ENCODE results near the gene THOC6.

Gene THOC6

GRCh38 chr16:3023669-3024478 lies at the start of gene THOC6, which contains the start of gene HCFC1R1:
THOC6 (plus strand) TSS chr16:3024035; CDS start chr16:3024327, 292 bp downstream.
HCFC1R1 (minus strand) TSS chr16:3023942; CDS start chr16:3023941, 1 bp downstream.
- peak; percentile 80 to 85 for DNase-seq

DNA sequence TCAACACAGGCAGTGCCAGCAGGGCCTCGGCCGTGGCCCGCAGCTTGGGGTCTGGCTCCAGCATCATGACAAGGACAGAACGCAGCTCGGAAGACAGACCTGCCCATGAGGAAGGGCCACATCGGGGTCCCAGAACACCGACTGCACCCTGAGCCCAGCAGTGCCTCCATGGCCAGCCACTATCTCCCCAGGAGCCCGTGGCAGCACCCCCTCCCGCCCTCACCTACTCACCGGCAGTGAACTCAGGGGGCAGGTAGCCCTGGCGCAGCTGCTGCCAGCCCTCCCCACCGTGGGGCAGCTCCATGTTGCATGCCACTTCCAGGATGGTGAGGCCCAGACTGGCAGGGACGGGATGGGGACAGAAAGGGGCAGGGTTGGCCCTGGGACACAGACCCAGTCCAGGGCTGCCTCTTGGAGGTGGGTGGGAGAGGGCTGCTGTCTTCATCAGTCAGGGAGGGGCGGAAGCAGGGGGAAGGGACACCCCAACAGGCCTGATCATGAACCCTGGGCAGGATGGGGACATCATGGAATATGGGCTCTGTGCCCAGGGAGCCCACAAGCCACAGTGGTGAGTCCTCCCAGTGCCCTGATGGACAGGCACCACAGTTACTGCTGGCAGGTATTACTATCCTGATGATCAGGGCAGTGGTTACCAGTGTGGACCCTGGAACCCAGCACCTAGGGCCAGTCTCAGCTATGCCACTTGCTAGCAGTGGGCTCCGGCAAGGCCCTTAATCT lies 49.3 kb upstream of the THOC6 start:
- no peak for DNase-seq

- DNase-seq, result no peak
Observed at GRCh38 chr16:2975161-2975795, 48.6 kb upstream of the THOC6 start.

DNA sequence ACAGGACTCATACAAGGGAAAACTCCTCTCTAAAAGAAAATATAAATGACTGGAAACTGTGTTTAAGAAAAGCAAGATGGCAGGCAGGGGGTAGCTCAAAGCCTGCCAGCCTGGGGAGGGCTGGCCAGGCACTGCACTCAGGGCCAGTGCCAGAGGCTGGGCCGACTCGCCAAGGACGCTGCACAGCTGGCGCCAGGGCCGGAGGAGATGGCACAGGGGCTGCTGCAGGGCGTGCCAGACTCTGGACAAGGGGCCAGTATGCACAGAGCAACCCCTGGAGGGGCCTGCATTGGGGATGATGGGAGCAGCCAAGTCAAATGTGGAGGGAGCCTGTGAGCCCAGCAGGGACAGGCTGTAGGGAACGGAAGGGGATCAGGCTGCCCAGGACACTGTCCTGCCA lies 47.6 kb upstream of the THOC6 start:
- no peak for DNase-seq

DNA sequence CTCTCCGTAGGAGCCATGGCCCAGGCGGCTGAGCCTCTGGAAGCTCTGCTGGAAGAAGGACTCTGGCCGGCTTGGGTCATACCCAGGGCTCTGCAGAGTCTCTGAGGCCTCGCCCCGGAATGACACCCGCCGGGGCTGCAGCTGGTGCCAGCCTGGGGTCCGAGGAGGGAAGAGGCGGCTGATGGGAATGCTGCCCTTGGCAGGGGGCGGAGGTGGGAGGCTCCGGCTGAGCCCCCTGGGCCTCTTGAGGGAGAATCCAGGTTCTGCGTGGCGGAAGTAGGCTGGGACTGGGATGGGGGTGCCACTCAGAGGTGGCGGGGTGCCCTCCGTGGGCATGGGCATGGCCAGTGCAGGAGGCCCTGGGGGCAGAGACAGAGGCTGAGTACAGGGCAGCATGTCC lies 47.2 kb upstream of the THOC6 start:
- no peak for DNase-seq

- no peak for DNase-seq
Observed at GRCh38 chr16:2977440-2977839, 46.4 kb upstream of the THOC6 start.

GRCh38 chr16:2979669-2980226 lies 44.1 kb upstream of the THOC6 start:
- DNase-seq, result no peak

DNA sequence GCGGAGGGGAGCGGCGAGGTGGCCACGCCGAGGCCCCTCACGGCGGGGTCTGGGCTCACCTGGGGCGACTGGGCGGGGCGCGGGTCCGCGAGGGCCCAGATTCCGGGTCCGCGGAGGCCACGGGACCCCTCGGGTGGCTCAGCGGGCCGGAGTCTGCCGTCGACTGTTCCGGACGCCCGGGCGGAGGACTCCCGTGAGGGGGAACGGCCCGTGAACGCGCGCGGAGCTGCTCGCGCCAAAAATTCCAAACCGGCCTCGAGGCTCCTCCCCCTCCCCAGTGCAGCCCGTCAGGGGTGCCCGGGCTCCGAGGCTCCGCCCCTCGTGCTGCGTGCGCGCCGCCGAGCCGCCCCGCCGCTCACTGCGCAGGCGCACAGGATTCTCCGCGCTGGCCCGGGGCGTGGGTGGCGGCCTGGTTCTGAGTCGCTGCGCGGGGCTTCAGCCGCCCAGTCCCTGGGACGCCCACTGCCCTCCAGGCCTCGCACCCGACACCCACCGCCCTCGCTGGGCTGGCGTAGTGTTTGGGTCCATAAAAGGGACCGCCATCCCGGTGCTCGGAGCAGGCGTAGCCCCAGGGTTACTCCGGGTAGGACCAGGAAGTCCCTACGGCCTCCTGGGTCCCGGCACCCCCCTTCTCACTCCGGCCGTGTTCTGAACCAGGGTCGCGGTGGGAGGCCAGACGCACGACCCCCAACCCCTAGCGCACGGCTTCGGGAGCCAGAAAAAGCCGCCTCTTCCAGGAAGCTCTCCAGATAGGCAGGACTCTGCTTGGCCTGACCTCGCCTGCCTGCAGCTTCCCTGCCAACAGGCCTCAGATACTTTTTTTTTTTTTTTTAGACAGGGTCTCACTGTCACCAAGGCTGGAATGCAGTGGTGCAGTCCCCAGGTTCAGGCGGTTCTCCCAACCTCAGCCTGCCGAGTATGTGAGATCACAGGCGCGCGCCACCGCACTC lies 43.3 kb upstream of the THOC6 start, which contains the start of gene PKMYT1:
Gene PKMYT1 (minus strand): TSS at position 220 of the 950 bp plus-strand sequence. CDS start 789 bp downstream, outside the sequence.
- peak in 1 of 2 experiments; percentile 70 for DNase-seq

DNA sequence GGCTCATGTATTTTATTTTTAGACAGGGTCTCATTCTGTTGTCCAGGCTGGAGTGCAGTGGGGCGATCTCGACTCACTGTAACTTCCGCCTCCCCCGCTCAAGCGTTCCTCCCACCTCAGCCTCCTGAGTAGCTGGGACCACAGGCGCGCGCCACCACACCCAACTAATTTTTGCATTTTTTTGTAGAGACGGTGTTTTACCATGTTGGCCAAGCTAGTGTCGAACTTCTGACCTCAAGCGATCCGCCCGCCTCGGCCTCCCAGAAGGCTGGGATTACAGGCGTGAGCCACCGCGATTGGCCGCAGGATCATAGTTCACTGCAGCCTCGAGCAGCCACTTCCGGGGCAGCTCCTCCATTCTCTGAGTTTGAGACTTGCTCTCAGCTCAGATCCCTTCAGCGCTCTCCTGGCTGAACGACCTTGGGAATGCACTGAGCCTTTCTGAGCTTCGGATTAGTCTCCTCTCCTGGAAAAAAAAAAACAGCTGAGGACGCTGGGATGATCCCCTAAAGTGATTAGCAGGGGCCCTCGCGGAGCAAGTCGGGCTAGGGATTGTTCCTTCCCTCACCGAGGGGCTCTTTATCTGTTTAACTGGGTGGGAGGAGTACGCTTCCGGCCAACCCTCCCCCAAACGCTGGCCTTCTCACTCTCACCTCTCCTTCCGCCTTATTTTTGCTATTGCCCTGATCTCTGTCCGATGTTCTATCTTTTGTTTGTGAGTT lies 42.5 kb upstream of the THOC6 start:
- DNase-seq, result no peak

GRCh38 chr16:2981899-2982250 lies 42.0 kb upstream of the THOC6 start:
- no peak for DNase-seq

DNA sequence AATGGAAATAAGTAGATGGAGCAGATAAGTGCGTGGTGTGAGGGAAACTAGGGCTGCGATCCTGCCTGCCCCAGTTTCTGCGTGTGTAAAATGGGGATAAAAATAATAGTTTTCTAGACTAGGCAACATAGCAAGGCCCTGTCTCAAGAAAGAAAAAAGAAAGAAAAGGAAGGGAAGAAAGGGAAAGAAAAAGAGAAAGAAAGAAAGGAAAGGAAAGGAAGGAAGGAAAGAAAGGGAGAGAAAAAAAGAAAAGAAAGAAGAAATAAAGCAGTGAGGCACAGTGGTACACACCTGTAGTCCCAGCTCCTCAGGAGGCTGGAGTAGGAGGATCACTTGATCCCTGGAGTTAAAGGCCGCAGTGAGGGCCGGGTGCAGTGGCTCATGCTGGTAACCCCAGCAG lies 41.4 kb upstream of the THOC6 start:
- no peak for DNase-seq

GRCh38 chr16:2983706-2984136 lies 40.1 kb upstream of the THOC6 start:
- peak in 1 of 2 experiments; percentile 22 for DNase-seq

- no peak for DNase-seq
Observed at GRCh38 chr16:2985462-2985861, 38.4 kb upstream of the THOC6 start.

DNA sequence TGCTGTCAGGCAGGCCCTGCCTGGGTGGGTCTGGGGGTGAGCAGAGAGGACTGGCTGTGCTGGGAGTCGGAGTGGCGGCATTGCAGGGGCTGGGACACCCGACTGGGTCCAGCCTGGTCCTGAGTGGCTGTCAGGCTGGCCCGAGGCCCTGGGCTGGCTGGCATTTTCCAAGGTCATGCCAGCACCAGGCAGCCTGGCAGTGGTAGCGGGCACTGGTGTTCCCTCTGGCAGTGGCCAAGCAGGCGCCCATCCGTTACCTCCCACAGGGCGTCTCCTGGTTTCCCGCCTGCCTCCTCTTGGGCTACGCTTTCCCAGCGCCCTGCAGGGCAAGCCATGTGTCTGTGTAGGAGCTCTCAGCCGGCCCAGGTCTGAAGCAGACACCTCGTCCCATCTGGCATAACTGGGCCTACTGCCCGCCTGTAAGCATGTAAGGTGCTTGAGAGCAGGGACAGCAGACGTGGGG lies 37.9 kb upstream of the THOC6 start:
- DNase-seq, result peak; percentile 65 to 78

GRCh38 chr16:2986623-2987188 lies 37.1 kb upstream of the THOC6 start:
- DNase-seq, result no peak

GRCh38 chr16:2987286-2987685 lies 36.5 kb upstream of the THOC6 start:
- no peak for DNase-seq

- no peak for DNase-seq
Observed at GRCh38 chr16:2987833-2988232, 36.0 kb upstream of the THOC6 start.

GRCh38 chr16:2988590-2989099 lies 35.2 kb upstream of the THOC6 start:
- DNase-seq, result no peak

DNA sequence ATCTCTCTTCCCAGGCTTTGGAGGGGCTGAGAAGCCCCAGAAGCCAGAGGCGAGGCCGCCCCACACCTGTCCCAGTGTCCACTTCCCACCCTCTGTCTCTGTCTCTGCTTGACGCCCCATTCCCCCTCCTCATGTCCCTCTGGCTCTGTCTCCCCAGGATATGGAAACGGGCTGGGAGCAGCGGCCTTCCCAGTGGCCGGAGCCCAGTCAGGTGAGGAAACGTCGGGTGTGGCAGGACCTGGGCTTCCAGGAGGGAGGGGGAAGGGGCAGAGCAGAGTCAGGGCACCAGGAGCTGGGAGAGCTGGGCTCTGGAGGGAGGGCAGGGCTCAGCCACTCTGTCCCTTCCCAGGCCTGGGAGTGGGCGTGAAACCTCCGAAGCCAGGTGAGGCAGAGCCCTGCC lies 32.9 kb upstream of the THOC6 start:
- DNase-seq, result no peak

DNA sequence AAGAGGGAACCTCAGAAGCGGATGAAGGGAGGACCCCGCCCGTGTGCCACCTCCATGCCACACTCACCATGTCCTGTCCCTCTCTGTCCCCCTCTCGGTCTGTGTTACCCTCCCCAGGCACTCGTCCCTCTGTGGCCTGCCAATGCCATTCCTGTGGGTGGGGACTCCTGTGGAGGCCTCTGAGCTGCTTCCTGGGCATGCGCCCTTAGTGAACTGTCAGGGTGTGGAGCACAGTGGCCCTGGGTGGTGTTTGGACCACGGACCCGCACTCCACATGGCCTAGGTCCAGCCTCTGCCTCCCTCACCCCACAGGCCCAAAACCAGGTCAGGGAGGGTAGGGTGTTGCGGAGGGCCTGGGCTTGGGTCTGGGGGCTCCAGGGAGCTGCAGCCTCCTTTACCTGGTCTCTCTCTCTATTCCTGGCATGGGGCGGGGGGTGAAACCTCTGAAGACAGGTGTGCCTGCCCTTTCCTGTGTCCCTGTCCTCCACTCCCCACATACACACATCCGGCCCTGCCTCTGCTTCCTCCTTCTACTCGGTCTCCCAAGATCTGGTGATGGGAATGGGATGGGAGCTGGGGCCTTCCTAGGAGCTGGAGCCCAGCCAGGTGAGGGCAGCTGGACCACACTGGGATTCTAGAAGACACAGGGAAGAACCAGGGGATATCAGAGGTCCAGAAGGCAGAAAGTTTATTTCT lies 32.1 kb upstream of the THOC6 start:
- DNase-seq, result no peak

All from cerebellar nuclear complex (tissue), 1 donor.